ENCODE results near the gene PFN3. TPM values are rescaled to one million over a fixed set of nuclear protein-coding genes. Genes with fewer than 3 reads are reported as not detected.

Gene PFN3
- total RNA-seq, 1 experiment from 2014 or later = 0.48 TPM

GRCh38 chr5:177378884-177379883, 21.3 kb downstream of the PFN3 start:
- Mint-ChIP-seq H3K9me3 (no peaks in the 10 kb centered on the region), H3K36me3 (no peaks in the 10 kb centered on the region), H3K4me3 (no peak overlapping the region), H3K27ac (no peak overlapping the region), H3K4me1 (peaks cover 24% of the 10 kb centered on the region), H3K27me3 (ENCODE audit: low read depth) (peaks cover 18% of the 10 kb centered on the region)
- CTCF ChIA-PET = interaction anchor here (0.5 to 4.6 kb wide), 9 partner anchors 9 to 198 kb away, joined by 3 to 52 read pairs (median 5); no protein-coding TSS in a partner anchor
- ATAC-seq (no peak), DNase-seq (ENCODE audit: low spot score) (no peak)
- POLR2A ChIA-PET = interaction anchor here (0.6 to 1.6 kb wide), 2 partner anchors 23 to 66 kb away, joined by 5 read pairs; no protein-coding TSS in a partner anchor
- TF ChIP-seq TEAD4 (CRISPR knock-in tag; IDR thresholded peaks at IDR 0.05) (no peak), GABPB1 (CRISPR knock-in tag; IDR thresholded peaks at IDR 0.05) (peak; percentile 22; the same call in 1 of the 2 replicates), NFYB (CRISPR knock-in tag; conservative IDR thresholded peaks at IDR 0.05; ENCODE audit: low read depth) (no peak), HMGXB4 (CRISPR knock-in tag; IDR thresholded peaks at IDR 0.05) (no peak)

GRCh38 chr5:177377851-177378776, 22.3 kb downstream of the PFN3 start:
- ChIA-PET CTCF (interaction anchor here (0.5 to 4.6 kb wide), 13 partner anchors 8 to 199 kb away, joined by 3 to 52 read pairs (median 4); no protein-coding TSS in a partner anchor), POLR2A (interaction anchor here (1.1 to 1.6 kb wide), 3 partner anchors 24 to 77 kb away, joined by 3 to 5 read pairs (median 3); no protein-coding TSS in a partner anchor)
- Mint-ChIP-seq H3K36me3 (no peaks in the 10 kb centered on the region), H3K27ac (no peak overlapping the region), H3K4me3 (no peak overlapping the region), H3K4me1 (peaks cover 32% of the 10 kb centered on the region), H3K27me3 (ENCODE audit: low read depth) (peaks cover 14% of the 10 kb centered on the region), H3K9me3 (no peaks in the 10 kb centered on the region)
- DNase-seq (ENCODE audit: low spot score) = no peak
- ATAC-seq = no peak
- TF ChIP-seq, protein P1, sequence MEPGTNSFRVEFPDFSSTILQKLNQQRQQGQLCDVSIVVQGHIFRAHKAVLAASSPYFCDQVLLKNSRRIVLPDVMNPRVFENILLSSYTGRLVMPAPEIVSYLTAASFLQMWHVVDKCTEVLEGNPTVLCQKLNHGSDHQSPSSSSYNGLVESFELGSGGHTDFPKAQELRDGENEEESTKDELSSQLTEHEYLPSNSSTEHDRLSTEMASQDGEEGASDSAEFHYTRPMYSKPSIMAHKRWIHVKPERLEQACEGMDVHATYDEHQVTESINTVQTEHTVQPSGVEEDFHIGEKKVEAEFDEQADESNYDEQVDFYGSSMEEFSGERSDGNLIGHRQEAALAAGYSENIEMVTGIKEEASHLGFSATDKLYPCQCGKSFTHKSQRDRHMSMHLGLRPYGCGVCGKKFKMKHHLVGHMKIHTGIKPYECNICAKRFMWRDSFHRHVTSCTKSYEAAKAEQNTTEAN (CRISPR knock-in tag; IDR thresholded peaks at IDR 0.05) = no peak
- no peak for TF ChIP-seq GTF2I (CRISPR knock-in tag; conservative IDR thresholded peaks at IDR 0.05)
- TF ChIP-seq EMX1 (CRISPR knock-in tag; IDR thresholded peaks at IDR 0.05) = no peak
- TF ChIP-seq, protein P2, sequence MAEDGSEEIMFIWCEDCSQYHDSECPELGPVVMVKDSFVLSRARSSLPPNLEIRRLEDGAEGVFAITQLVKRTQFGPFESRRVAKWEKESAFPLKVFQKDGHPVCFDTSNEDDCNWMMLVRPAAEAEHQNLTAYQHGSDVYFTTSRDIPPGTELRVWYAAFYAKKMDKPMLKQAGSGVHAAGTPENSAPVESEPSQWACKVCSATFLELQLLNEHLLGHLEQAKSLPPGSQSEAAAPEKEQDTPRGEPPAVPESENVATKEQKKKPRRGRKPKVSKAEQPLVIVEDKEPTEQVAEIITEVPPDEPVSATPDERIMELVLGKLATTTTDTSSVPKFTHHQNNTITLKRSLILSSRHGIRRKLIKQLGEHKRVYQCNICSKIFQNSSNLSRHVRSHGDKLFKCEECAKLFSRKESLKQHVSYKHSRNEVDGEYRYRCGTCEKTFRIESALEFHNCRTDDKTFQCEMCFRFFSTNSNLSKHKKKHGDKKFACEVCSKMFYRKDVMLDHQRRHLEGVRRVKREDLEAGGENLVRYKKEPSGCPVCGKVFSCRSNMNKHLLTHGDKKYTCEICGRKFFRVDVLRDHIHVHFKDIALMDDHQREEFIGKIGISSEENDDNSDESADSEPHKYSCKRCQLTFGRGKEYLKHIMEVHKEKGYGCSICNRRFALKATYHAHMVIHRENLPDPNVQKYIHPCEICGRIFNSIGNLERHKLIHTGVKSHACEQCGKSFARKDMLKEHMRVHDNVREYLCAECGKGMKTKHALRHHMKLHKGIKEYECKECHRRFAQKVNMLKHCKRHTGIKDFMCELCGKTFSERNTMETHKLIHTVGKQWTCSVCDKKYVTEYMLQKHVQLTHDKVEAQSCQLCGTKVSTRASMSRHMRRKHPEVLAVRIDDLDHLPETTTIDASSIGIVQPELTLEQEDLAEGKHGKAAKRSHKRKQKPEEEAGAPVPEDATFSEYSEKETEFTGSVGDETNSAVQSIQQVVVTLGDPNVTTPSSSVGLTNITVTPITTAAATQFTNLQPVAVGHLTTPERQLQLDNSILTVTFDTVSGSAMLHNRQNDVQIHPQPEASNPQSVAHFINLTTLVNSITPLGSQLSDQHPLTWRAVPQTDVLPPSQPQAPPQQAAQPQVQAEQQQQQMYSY (CRISPR knock-in tag; IDR thresholded peaks at IDR 0.05) = 0 out of 2 replicates have a peak, but pooled peaks have one; percentile 22
- no peak for TF ChIP-seq ZBTB21 (CRISPR knock-in tag; IDR thresholded peaks at IDR 0.05; ENCODE audit: borderline replicate concordance)
- no peak for TF ChIP-seq ZNF532 (CRISPR knock-in tag; IDR thresholded peaks at IDR 0.05; ENCODE audit: borderline replicate concordance)
- TF ChIP-seq ZNF425 (CRISPR knock-in tag; conservative IDR thresholded peaks at IDR 0.05) = no peak
- TF ChIP-seq USF1 (CRISPR knock-in tag; IDR thresholded peaks at IDR 0.05) = no peak
